Mesendoderm (in vitro differentiated cells): ENCODE measurements around the gene SCUBE3.

Experiments
- DNase-seq: peaks from one replicate; pipeline ENCODE4 v3.0.0; 2013
- H2AK5ac ChIP-seq: 2 replicates; pipeline ENCODE4 v1.6.1; 2013; ENCODE audit warnings: low read length, inconsistent platforms
- H2BK120ac ChIP-seq: 2 replicates; pipeline ENCODE4 v1.6.1; 2013; ENCODE audit warnings: low read depth, mild to moderate bottlenecking, low read length, moderate library complexity, mixed read lengths
- H2BK15ac ChIP-seq: replicated peaks from 2 replicates; pipeline ENCODE4 v1.6.1; 2013; ENCODE audit warnings: low read depth, mild to moderate bottlenecking, moderate library complexity
- H2BK5ac ChIP-seq: 2 replicates; pipeline ENCODE4 v1.6.1; 2013; ENCODE audit warnings: low read length, inconsistent platforms
- H3K18ac ChIP-seq: 2 replicates; pipeline ENCODE4 v1.6.1; 2013; ENCODE audit warnings: mild to moderate bottlenecking, low read length, mixed read lengths
- H3K23ac ChIP-seq: one replicate; pipeline ENCODE4 v1.6.1; 2013; ENCODE audit warnings: low read length
- H3K27ac ChIP-seq: 2 replicates; pipeline ENCODE4 v1.5.1; 2013; ENCODE audit warnings: low read depth, mild to moderate bottlenecking, inconsistent platforms, low read length, moderate library complexity
- H3K27me3 ChIP-seq: 2 replicates; pipeline ENCODE4 v1.6.1; 2013; ENCODE audit warnings: low read length, control low read depth, mild to moderate bottlenecking, inconsistent platforms; ENCODE audit not compliant: insufficient read depth, poor library complexity
- H3K36me3 ChIP-seq: 2 replicates; pipeline ENCODE4 v1.6.1; 2013; ENCODE audit warnings: low read length, inconsistent platforms; ENCODE audit not compliant: control insufficient read depth, insufficient read depth
- H3K4ac ChIP-seq: one replicate; pipeline ENCODE4 v1.6.1; 2013; ENCODE audit warnings: low read depth, mild to moderate bottlenecking, low read length, moderate library complexity
- H3K4me1 ChIP-seq: 2 replicates; pipeline ENCODE4 v1.6.1; 2013; ENCODE audit warnings: low read depth, low read length, inconsistent platforms; ENCODE audit not compliant: control insufficient read depth
- H3K4me2 ChIP-seq: 2 replicates; pipeline ENCODE4 v1.6.1; 2013; ENCODE audit warnings: low read length
- H3K4me3 ChIP-seq: 2 replicates; pipeline ENCODE4 v1.5.1; 2013; ENCODE audit warnings: mild to moderate bottlenecking, low read length
- H3K56ac ChIP-seq: one replicate; pipeline ENCODE4 v1.6.1; 2013; ENCODE audit warnings: low read length
- H3K79me1 ChIP-seq: 2 replicates; pipeline ENCODE4 v1.6.1; 2013; ENCODE audit warnings: low read length, inconsistent platforms
- H3K79me2 ChIP-seq: 2 replicates; pipeline ENCODE4 v1.6.1; 2013; ENCODE audit warnings: mild to moderate bottlenecking, low read length; ENCODE audit not compliant: control insufficient read depth, insufficient read depth
- H3K9ac ChIP-seq: 2 replicates; pipeline ENCODE4 v1.6.1; 2013; ENCODE audit warnings: low read length, inconsistent platforms
- H4K5ac ChIP-seq: one replicate; pipeline ENCODE4 v1.6.1; 2013; ENCODE audit warnings: low read length
- H4K8ac ChIP-seq: one replicate; pipeline ENCODE4 v1.6.1; 2013; ENCODE audit warnings: low read depth, mild to moderate bottlenecking, control low read depth, low read length, moderate library complexity
- WGBS: extraction: QIAGEN DNeasy Blood & Tissue Kit; methylation state at CpG from one replicate; pipeline ENCODE4 v1.1.7; 2013; ENCODE audit warnings: low lambda C conversion rate, missing lambda C conversion rate; ENCODE audit not compliant: insufficient coverage; ENCODE audit errors: extremely low coverage; 5-methylcytosine and 5-hydroxymethylcytosine counted together

Gene SCUBE3

GRCh38 chr6:35208419-35208818 lies 5.3 kb upstream of the SCUBE3 start:
- H3K56ac ChIP-seq = no peak overlapping the region
- no peak overlapping the region for H3K27ac ChIP-seq
- no peak overlapping the region for H2BK5ac ChIP-seq
- H3K9ac ChIP-seq = no peak overlapping the region
- no peak overlapping the region for H2BK120ac ChIP-seq
- no peak overlapping the region for H4K5ac ChIP-seq
- H3K4ac ChIP-seq = no peak overlapping the region
- H3K27me3 ChIP-seq = peaks cover 21% of the 10 kb centered on the region
- DNase-seq = no peak
- H3K4me2 ChIP-seq = no peak overlapping the region
- no peak overlapping the region for H3K18ac ChIP-seq
- no CpG with 5 or more reads among the region's 4 CpGs for whole genome bisulfite sequencing
- no peaks in the 10 kb centered on the region for H3K79me2 ChIP-seq
- H4K8ac ChIP-seq = no peak overlapping the region
- H3K79me1 ChIP-seq = no peaks in the 10 kb centered on the region
- no peak overlapping the region for H3K23ac ChIP-seq
- no peak overlapping the region for H2BK15ac ChIP-seq
- H3K4me3 ChIP-seq = no peak overlapping the region
- H2AK5ac ChIP-seq = no peak overlapping the region
- no peaks in the 10 kb centered on the region for H3K4me1 ChIP-seq
- H3K36me3 ChIP-seq = no peaks in the 10 kb centered on the region

GRCh38 chr6:35209081-35209480 lies 4.7 kb upstream of the SCUBE3 start:
- Histone ChIP-seq H3K4me3 (no peak overlapping the region), H3K79me1 (no peaks in the 10 kb centered on the region), H3K56ac (no peak overlapping the region), H3K27ac (no peak overlapping the region), H3K79me2 (no peaks in the 10 kb centered on the region), H3K27me3 (peaks cover 21% of the 10 kb centered on the region), H3K36me3 (no peaks in the 10 kb centered on the region), H4K5ac (no peak overlapping the region), H3K4ac (no peak overlapping the region), H3K18ac (no peak overlapping the region), H2BK15ac (no peak overlapping the region), H2AK5ac (no peak overlapping the region), H4K8ac (no peak overlapping the region), H2BK5ac (no peak overlapping the region), H3K23ac (no peak overlapping the region), H3K4me1 (no peaks in the 10 kb centered on the region), H3K9ac (no peak overlapping the region), H3K4me2 (no peak overlapping the region), H2BK120ac (no peak overlapping the region)
- no peak for DNase-seq
- WGBS = no CpG with 5 or more reads among the region's 1 CpG

- no peak overlapping the region for H3K18ac ChIP-seq
- no peak overlapping the region for H2AK5ac ChIP-seq
- no peak overlapping the region for H3K56ac ChIP-seq
- peak overlapping the region; percentile 45 for H3K23ac ChIP-seq
- WGBS = no CpG with 5 or more reads among the region's 2 CpGs
- H3K27me3 ChIP-seq = peaks cover 21% of the 10 kb centered on the region
- H3K4me3 ChIP-seq = no peak overlapping the region
- no peak overlapping the region for H3K4ac ChIP-seq
- no peak overlapping the region for H4K8ac ChIP-seq
- H3K4me2 ChIP-seq = no peak overlapping the region
- no peak overlapping the region for H2BK5ac ChIP-seq
- H3K79me1 ChIP-seq = no peaks in the 10 kb centered on the region
- no peak overlapping the region for H4K5ac ChIP-seq
- no peaks in the 10 kb centered on the region for H3K79me2 ChIP-seq
- H2BK15ac ChIP-seq = no peak overlapping the region
- no peaks in the 10 kb centered on the region for H3K4me1 ChIP-seq
- no peak overlapping the region for H3K9ac ChIP-seq
- H3K27ac ChIP-seq = no peak overlapping the region
- H2BK120ac ChIP-seq = no peak overlapping the region
- peak; percentile 60 for DNase-seq
- H3K36me3 ChIP-seq = no peaks in the 10 kb centered on the region
Observed at GRCh38 chr6:35209622-35210247, 4.0 kb upstream of the SCUBE3 start.

GRCh38 chr6:35213298-35213791 lies 411 bp upstream of the SCUBE3 start:
- no peak overlapping the region for H4K8ac ChIP-seq

GRCh38 chr6:35214869-35215664 lies 1.3 kb downstream of the SCUBE3 start:
- H2BK5ac ChIP-seq = no peak overlapping the region
- peak; percentile 44 for DNase-seq
- H3K36me3 ChIP-seq = no peaks in the 10 kb centered on the region
- no peak overlapping the region for H3K9ac ChIP-seq
- no peak overlapping the region for H3K27ac ChIP-seq
- peaks cover 11% of the 10 kb centered on the region for H3K4me1 ChIP-seq
- no peak overlapping the region for H2BK15ac ChIP-seq
- no peak overlapping the region for H2BK120ac ChIP-seq
- peak overlapping the region; percentile 86 for H3K4me2 ChIP-seq
- no CpG with 5 or more reads among the region's 18 CpGs for WGBS
- H4K5ac ChIP-seq = no peak overlapping the region
- H2AK5ac ChIP-seq = no peak overlapping the region
- no peak overlapping the region for H3K56ac ChIP-seq
- peaks cover 19% of the 10 kb centered on the region for H3K27me3 ChIP-seq
- H3K18ac ChIP-seq = no peak overlapping the region
- H4K8ac ChIP-seq = no peak overlapping the region
- no peak overlapping the region for H3K4me3 ChIP-seq
- H3K79me1 ChIP-seq = no peaks in the 10 kb centered on the region
- H3K79me2 ChIP-seq = no peaks in the 10 kb centered on the region
- H3K23ac ChIP-seq = no peak overlapping the region
- no peak overlapping the region for H3K4ac ChIP-seq

More at GRCh38 chr6:35213298-35213791, 411 bp upstream of the SCUBE3 start:
- Histone ChIP-seq H3K56ac (peak overlapping the region; percentile 88), H3K4me2 (peak overlapping the region; percentile 86), H3K18ac (no peak overlapping the region), H3K79me1 (no peaks in the 10 kb centered on the region), H3K4me3 (no peak overlapping the region), H3K9ac (peak overlapping the region; percentile 68), H3K27me3 (peaks cover 21% of the 10 kb centered on the region), H3K27ac (no peak overlapping the region), H2BK120ac (no peak overlapping the region), H2BK5ac (no peak overlapping the region), H2BK15ac (no peak overlapping the region), H3K36me3 (no peaks in the 10 kb centered on the region), H3K79me2 (no peaks in the 10 kb centered on the region), H3K4me1 (peaks cover 11% of the 10 kb centered on the region), H4K5ac (no peak overlapping the region), H2AK5ac (no peak overlapping the region), H3K4ac (no peak overlapping the region), H3K23ac (no peak overlapping the region)
- DNase-seq = peak; percentile 80
- no CpG with 5 or more reads among the region's 51 CpGs for WGBS
